Measurements from ENCODE around the gene POLR3K.

DNA sequence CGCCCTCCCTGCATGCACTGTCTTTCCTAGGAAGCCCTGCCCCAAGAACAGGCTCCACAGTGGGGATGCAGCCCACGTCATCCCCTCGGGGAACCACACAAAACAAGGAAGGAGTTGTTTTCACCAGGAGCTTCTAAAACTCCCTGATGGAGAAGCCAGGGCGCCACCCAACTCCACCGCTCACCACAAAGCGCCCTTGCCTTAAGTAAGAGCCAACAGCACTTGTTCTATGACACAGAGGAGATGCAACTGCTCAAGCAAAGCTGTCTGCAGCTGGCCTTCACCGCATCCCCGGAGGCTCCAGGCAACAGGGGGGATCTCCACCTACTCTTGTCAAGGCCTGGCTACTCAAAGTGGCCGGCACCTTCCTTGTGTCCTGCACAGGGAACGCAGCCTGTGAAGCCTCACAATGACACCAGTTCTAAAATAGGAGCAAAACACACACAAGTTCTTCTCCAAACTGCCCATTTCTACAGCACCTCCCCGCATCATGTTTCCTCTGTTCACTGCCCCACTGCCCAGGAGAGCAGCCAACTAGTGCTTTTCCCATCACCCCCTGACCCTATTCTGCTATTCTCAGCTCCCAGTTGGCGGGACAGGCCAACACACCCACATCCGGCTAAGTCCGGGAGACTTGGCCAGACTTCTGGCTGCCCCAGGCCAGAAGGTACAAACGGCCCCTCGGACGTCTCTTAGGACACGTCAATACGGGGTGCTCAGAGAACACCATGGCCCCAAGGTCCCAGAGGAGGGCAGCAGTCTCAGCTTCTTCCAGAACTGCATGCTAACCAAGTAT, 48.9 kb upstream of the POLR3K start:
- TF ChIP-seq POLR2AphosphoS5 (IDR thresholded peaks at IDR 0.05; ENCODE audit: low read depth, low read length), result no peak
- TF ChIP-seq POLR2A (IDR thresholded peaks at IDR 0.05; ENCODE audit: low read depth, low read length), result no peak

All from GM12892 (cell line).